22Rv1 (cell line): Measurements from ENCODE around the gene TAP2.

Source experiments
- H3K27ac ChIP-seq: fragments of 450-650 bp; 2 replicates; pipeline ENCODE4 v1.5.1; 2017
- ZFX ChIP-seq: fragments of 450-650 bp; IDR thresholded peaks from 2 replicates; pipeline ENCODE4 v1.6.1; 2017; ENCODE audit warnings: antibody characterized with exemption, borderline replicate concordance
- TF ChIP-seq, protein P1 (sequence below): fragments of 450-650 bp; IDR thresholded peaks from 2 replicates; pipeline ENCODE4 v1.5.1; 2017; ENCODE audit warnings: mild to moderate bottlenecking

Gene TAP2

DNA sequence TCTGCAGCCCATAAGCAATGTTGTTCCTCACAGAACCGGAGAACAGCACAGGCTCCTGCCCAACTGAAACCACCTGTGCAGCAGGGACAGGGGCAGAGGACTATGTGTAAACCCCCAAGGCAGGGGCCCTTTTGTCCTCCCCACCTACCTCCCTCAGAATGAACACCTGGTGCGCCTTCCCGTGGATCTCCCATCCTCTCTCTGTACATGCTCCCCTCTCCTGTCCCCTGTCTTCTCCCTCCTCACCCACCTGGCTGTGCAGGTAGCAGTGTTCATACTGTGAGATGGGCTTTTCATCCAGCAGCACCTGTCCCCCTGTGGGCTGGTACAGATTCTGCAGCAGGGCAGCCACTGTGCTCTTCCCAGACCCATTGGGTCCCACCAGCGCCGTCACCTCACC is 8.5 kb downstream of the TAP2 start:
- TF ChIP-seq, protein P1, sequence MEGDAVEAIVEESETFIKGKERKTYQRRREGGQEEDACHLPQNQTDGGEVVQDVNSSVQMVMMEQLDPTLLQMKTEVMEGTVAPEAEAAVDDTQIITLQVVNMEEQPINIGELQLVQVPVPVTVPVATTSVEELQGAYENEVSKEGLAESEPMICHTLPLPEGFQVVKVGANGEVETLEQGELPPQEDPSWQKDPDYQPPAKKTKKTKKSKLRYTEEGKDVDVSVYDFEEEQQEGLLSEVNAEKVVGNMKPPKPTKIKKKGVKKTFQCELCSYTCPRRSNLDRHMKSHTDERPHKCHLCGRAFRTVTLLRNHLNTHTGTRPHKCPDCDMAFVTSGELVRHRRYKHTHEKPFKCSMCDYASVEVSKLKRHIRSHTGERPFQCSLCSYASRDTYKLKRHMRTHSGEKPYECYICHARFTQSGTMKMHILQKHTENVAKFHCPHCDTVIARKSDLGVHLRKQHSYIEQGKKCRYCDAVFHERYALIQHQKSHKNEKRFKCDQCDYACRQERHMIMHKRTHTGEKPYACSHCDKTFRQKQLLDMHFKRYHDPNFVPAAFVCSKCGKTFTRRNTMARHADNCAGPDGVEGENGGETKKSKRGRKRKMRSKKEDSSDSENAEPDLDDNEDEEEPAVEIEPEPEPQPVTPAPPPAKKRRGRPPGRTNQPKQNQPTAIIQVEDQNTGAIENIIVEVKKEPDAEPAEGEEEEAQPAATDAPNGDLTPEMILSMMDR = no peak
- no peak for TF ChIP-seq ZFX
- no peak overlapping the region for H3K27ac ChIP-seq

DNA sequence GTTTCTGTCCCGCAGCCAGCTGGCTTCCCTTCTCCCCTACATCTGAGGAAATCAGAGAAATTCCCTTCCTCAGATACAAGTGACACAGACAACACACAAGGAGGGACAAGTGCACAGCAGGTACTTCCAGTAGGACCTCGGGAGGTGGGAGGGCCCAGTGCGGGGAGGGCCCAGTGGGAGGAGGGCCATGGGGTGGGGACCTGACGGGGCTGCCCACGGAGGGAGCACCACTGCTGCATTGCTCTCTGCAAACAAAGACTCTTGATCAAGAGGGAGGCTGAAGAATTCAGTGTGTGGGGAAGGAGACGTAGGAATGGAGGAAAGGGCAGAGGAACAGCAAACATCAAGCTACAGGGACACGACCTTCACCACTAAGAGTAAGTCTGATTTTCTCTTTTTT is 9.0 kb downstream of the TAP2 start:
- TF ChIP-seq, protein P1 = no peak
- TF ChIP-seq ZFX = no peak
- no peak overlapping the region for H3K27ac ChIP-seq

DNA sequence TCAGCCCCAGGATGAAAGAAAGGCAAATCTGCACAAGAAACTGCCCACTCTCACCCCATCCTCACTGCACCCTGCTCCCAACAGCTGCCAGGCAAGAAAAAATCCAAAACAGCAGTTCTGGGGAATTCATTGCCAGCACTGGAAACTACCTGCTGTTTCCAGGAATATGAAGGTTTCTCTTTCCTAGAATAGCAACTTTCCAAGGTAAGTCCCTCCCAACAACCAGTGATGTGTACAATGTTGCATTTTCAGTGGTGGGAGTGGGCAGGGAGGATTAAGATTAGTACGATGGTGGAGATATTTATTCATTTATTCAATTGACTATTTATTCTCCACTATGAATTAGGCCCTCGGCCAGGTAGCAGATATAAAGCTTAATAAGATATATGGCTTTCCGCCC is 11.5 kb downstream of the TAP2 start:
- TF ChIP-seq, protein P1 = no peak
- no peak for TF ChIP-seq ZFX
- no peak overlapping the region for H3K27ac ChIP-seq

DNA sequence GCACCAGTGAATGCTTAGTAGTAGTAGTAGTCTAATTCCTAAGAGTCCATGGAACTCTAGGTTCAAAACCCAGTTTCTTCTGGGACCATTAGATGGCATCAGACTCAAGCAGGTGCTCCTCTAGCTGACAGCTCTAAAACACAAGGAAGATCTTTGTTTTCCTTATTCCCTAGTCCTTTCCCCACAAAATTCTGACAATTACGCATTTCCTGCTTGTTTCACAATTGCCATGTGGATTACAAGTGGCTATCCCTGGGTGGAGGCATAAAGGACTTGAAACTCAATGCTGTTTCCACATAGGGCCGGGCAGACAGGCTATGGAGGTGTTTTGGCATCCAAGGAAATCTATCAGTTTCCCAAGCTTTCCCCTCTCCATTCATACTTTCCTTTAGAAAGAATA is 12.6 kb downstream of the TAP2 start:
- TF ChIP-seq, protein P1 = peak; percentile 56
- TF ChIP-seq ZFX = no peak
- no peak overlapping the region for H3K27ac ChIP-seq

DNA sequence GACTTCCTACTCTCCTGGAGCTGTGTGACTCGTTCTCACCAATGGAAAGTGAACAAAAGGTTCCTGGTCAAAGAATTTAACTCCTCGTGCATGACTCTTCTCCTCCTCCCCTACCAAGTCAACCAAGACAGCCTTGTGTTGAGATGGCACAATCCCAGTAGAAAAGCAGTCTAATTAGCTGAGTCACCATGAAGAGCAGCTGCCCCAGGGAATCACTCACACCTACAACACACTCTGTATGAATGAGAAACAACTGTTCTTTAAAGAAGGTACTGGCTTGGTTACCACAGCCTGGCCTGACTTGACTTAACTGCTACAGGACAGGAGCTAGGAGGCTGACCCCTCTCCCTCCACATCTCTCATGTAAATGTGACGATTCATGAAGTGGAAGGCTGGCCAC is 18.8 kb downstream of the TAP2 start:
- H3K27ac ChIP-seq = no peak overlapping the region
- TF ChIP-seq, protein P1 = no peak
- TF ChIP-seq ZFX = no peak

DNA sequence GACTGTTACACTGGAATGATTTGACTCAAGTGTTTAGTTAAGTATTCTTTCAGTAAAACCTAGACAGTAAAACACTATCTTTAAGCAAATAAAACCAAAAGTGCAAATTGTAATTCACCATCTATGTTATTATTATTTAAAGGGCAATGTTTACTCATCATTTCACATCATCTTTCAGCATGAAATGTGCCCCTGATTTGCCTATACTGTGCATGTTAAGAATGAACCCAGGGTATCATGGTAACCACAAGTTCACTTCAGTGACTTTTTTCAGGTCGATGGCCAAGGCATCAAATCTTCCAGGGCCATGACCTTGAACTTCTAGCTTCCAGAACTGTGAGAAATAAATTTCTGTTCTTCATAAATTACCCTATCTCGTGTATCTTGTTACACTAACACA is 19.7 kb downstream of the TAP2 start:
- TF ChIP-seq, protein P1 = no peak
- no peak for TF ChIP-seq ZFX
- H3K27ac ChIP-seq = no peak overlapping the region

DNA sequence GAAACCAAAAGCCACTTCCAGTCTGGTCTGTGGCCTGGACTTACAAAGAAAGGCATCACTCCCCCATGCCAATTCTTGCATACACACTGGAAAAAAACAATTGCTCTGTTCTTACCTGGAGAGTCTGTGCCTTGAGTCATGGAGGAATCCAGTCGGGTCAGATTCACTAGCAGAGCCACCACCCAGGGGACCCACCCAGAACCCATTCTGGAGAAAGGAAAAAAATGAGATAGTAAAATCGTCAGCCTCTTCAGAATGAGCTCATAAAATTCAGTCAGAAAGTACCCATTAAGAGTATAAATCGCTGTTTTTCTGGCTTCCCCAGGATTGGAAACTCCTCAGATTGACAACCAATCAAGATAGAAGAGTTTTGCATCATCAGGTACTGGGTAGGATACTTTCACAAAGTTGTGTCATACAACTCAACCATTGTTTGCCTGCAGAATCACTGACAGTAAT is 21.8 kb downstream of the TAP2 start, which contains the start of gene HLA-DOB:
Gene HLA-DOB (minus strand): TSS at position 257 of the 459 bp plus-strand sequence. CDS start 51 bp downstream, at position 206.
- TF ChIP-seq, protein P1 = no peak
- TF ChIP-seq ZFX = no peak
- H3K27ac ChIP-seq = no peak within 1 kb of the TSS
